AG04449 (cell line): ENCODE data around the gene ZEB2.

Experiments used
- CTCF ChIA-PET: fragments of 350-600 bp; formaldehyde crosslinking; extraction: SDS; loops from one replicate; lab custom pipeline; 2021; ENCODE audit warnings: antibody characterized with exemption; lab: Yijun Ruan, JAX
- POLR2A ChIA-PET: fragments of 400-600, 350-600 bp; formaldehyde crosslinking; extraction: SDS; loops from one replicate; lab custom pipeline; 2020; ENCODE audit warnings: antibody characterized with exemption, inconsistent platforms; lab: Yijun Ruan, JAX
- DNase-seq: peaks from one replicate; pipeline ENCODE4 v3.0.0-alpha.2; 2010; ENCODE audit warnings: low read depth, low spot score
- H3K4me3 ChIP-seq: 2 replicates; pipeline ENCODE4 v1.5.1; 2011; ENCODE audit warnings: low read depth, mild to moderate bottlenecking, control low read depth, low read length
- CTCF ChIP-seq: IDR thresholded peaks from one replicate; pipeline ENCODE4 v1.5.1; 2011; ENCODE audit warnings: mild to moderate bottlenecking, moderate library complexity, low read length, control low read depth, inconsistent platforms; ENCODE audit not compliant: insufficient read depth; ENCODE audit errors: missing control alignments

Gene ZEB2

GRCh38 chr2:144451443-144451842 lies 68.5 kb downstream of the ZEB2 start:
- no peak for DNase-seq
- H3K4me3 ChIP-seq, result no peak overlapping the region
- ChIA-PET POLR2A (no interaction called here), CTCF (interaction anchor here (0.6 to 4.9 kb wide), 3 partner anchors 12 to 210 kb away, joined by 3 to 30 read pairs (median 3); no protein-coding TSS in a partner anchor)
- TF ChIP-seq CTCF, result no peak

- TF ChIP-seq CTCF, result peak; percentile 10
- ChIA-PET CTCF (interaction anchor here (0.9 to 4.9 kb wide), 7 partner anchors 10 to 617 kb away, joined by 3 to 30 read pairs (median 4); no protein-coding TSS in a partner anchor), POLR2A (no interaction called here)
- H3K4me3 ChIP-seq, result no peak overlapping the region
- DNase-seq, result no peak
Observed at GRCh38 chr2:144449028-144449406, 70.9 kb downstream of the ZEB2 start.

- no peak for DNase-seq
- no peak for TF ChIP-seq CTCF
- ChIA-PET CTCF (interaction anchor here (0.9 to 4.9 kb wide), 5 partner anchors 10 to 20 kb away, joined by 3 to 30 read pairs (median 5); no protein-coding TSS in a partner anchor), POLR2A (no interaction called here)
- no peak overlapping the region for H3K4me3 ChIP-seq
Observed at GRCh38 chr2:144448389-144449027, 71.4 kb downstream of the ZEB2 start.

- DNase-seq, result no peak
Observed at GRCh38 chr2:144447535-144447934, 72.4 kb downstream of the ZEB2 start.

GRCh38 chr2:144446136-144446535 lies 73.8 kb downstream of the ZEB2 start:
- H3K4me3 ChIP-seq, result no peak overlapping the region
- POLR2A ChIA-PET, result no interaction called here
- TF ChIP-seq CTCF, result no peak
- DNase-seq, result no peak
- CTCF ChIA-PET, result no interaction called here

More at GRCh38 chr2:144447535-144447934, 72.4 kb downstream of the ZEB2 start:
- H3K4me3 ChIP-seq, result no peak overlapping the region
- ChIA-PET POLR2A (no interaction called here), CTCF (interaction anchor here (4.9 kb wide), 1 partner anchor 10 kb away, joined by 30 read pairs; no protein-coding TSS in a partner anchor)
- no peak for TF ChIP-seq CTCF

- no peak overlapping the region for H3K4me3 ChIP-seq
- no peak for DNase-seq
- no peak for TF ChIP-seq CTCF
- ChIA-PET CTCF (no interaction called here), POLR2A (no interaction called here)
Observed at GRCh38 chr2:144445196-144445595, 74.7 kb downstream of the ZEB2 start.
